ENCODE results near the gene AIFM2. TPM values are rescaled to one million over a fixed set of nuclear protein-coding genes. Genes with fewer than 3 reads are reported as not detected.

The AIFM2 gene
- polyA plus RNA-seq, 4 donors: 3.8 to 15.7 (median 13.6) TPM

Other genes starting within 250 kb of the AIFM2 start
- 10 to 100 TPM in 2 of 4 donors, 1 to 10 TPM in 2; 2.9 to 45.8 (median 13.1) TPM for gene MACROH2A2, start 80.0 kb downstream of the AIFM2 start, polyA plus RNA-seq
- 10 to 100 TPM; 10.5 to 17.9 (median 12.5) TPM for gene TYSND1, start 13.9 kb upstream of the AIFM2 start, polyA plus RNA-seq
- 10 to 100 TPM; 18.8 to 78.0 (median 26.5) TPM for gene SAR1A, start 37.7 kb upstream of the AIFM2 start, polyA plus RNA-seq
- gene PPA1, start 100.6 kb upstream of the AIFM2 start, polyA plus RNA-seq: 100 to 1,000 TPM; 103 to 383 (median 203) TPM
- gene NPFFR1, start 151.2 kb upstream of the AIFM2 start, polyA plus RNA-seq: under 1 TPM in 2 of 4 donors, not detected in 2; 0.06 to 0.22 TPM
- gene LRRC20, start 249.8 kb upstream of the AIFM2 start, polyA plus RNA-seq: 10 to 100 TPM in 1 of 4 donors, 1 to 10 TPM in 2, under 1 TPM in 1; 0.89 to 10.9 (median 4.1) TPM

All from small intestine (tissue), 4 donors.